ENCODE measurements around the gene PPCDC.

PPCDC gene

GRCh38 chr15:75007216-75007615, 16.2 kb upstream of the PPCDC start:
- TF ChIP-seq CTCF (IDR thresholded peaks at IDR 0.05; ENCODE audit: low read length, missing control alignments): no peak
- H3K4me3 ChIP-seq (replicated peaks; ENCODE audit: low read depth, low read length): no peak overlapping the region
- DNase-seq (ENCODE audit: low read depth): no peak

- H3K4me3 ChIP-seq (replicated peaks; ENCODE audit: low read depth, low read length): no peak overlapping the region
- no peak for TF ChIP-seq CTCF (IDR thresholded peaks at IDR 0.05; ENCODE audit: low read length, missing control alignments)
- DNase-seq (ENCODE audit: low read depth): no peak
Measured at GRCh38 chr15:75008221-75008625, 15.2 kb upstream of the PPCDC start.

GRCh38 chr15:75008629-75009326, 14.6 kb upstream of the PPCDC start:
- no peak for TF ChIP-seq CTCF (IDR thresholded peaks at IDR 0.05; ENCODE audit: low read length, missing control alignments)
- no peak overlapping the region for H3K4me3 ChIP-seq (replicated peaks; ENCODE audit: low read depth, low read length)
- no peak for DNase-seq (ENCODE audit: low read depth)

- no peak for DNase-seq (ENCODE audit: low read depth)
- no peak for TF ChIP-seq CTCF (IDR thresholded peaks at IDR 0.05; ENCODE audit: low read length, missing control alignments)
- H3K4me3 ChIP-seq (replicated peaks; ENCODE audit: low read depth, low read length): no peak overlapping the region
Measured at GRCh38 chr15:75016431-75016830, 7.0 kb upstream of the PPCDC start.

- no peak for DNase-seq (ENCODE audit: low read depth)
- TF ChIP-seq CTCF (IDR thresholded peaks at IDR 0.05; ENCODE audit: low read length, missing control alignments): no peak
Measured at GRCh38 chr15:75019916-75020315, 3.5 kb upstream of the PPCDC start.

GRCh38 chr15:75021341-75021740, 2.0 kb upstream of the PPCDC start:
- DNase-seq (ENCODE audit: low read depth): no peak
- TF ChIP-seq CTCF (IDR thresholded peaks at IDR 0.05; ENCODE audit: low read length, missing control alignments): no peak
- H3K4me3 ChIP-seq (replicated peaks; ENCODE audit: low read depth, low read length): no peak overlapping the region

More at GRCh38 chr15:75019916-75020315, 3.5 kb upstream of the PPCDC start:
- H3K4me3 ChIP-seq (replicated peaks; ENCODE audit: low read depth, low read length): no peak overlapping the region

- no peak overlapping the region for H3K4me3 ChIP-seq (replicated peaks; ENCODE audit: low read depth, low read length)
- no peak for TF ChIP-seq CTCF (IDR thresholded peaks at IDR 0.05; ENCODE audit: low read length, missing control alignments)
- DNase-seq (ENCODE audit: low read depth): no peak
Measured at GRCh38 chr15:75022783-75023180, 608 bp upstream of the PPCDC start.

Data from fibroblast of pulmonary artery (primary cell).